ENCODE measurements around the gene RNF223. TPM values are rescaled to one million over a fixed set of nuclear protein-coding genes. Genes with fewer than 3 reads are reported as not detected.

Gene RNF223
- total and polyA plus RNA-seq, 2 of the 8 experiments (the other 6 are each of a cell fraction or from before 2014, with no cell fraction given): not detected

GRCh38 chr1:1054971-1055370 is 19.1 kb downstream of the RNF223 start:
- Histone ChIP-seq H2BK12ac (ENCODE audit: low read depth, low read length) (no peak overlapping the region), H3K18ac (ENCODE audit: extremely low read depth, low read length) (no peak overlapping the region), H2BK5ac (ENCODE audit: low read depth, low read length) (no peak overlapping the region), H2BK20ac (ENCODE audit: low read length) (no peak overlapping the region), H3K4me2 (ENCODE audit: insufficient read depth in 1 of 2, low read depth in 2 of 2, low read length in 2 of 2) (no peak overlapping the region), H3K27ac (ENCODE audit: low read depth, low read length) (no peak overlapping the region), H3K79me2 (ENCODE audit: control insufficient read depth in 1 of 2, insufficient read depth in 2 of 2, low read length in 2 of 2) (no peaks in the 10 kb centered on the region), H2BK120ac (replicated peaks; ENCODE audit: low read depth, low read length) (no peak overlapping the region), H4K20me1 (replicated peaks in 1 of 2; ENCODE audit: control insufficient read depth in 1 of 2, insufficient read depth in 2 of 2, low read length in 2 of 2) (peaks cover 0 to 24% of the 10 kb centered on the region in 2 experiments), H3K27me3 (replicated peaks in 1 of 4; ENCODE audit: control insufficient read depth in 3 of 4, extremely low read depth in 1 of 4, insufficient read depth in 3 of 4, low read length in 3 of 4) (peaks cover 3 to 20% (median 13%) of the 10 kb centered on the region in 4 experiments), H4K91ac (replicated peaks; ENCODE audit: insufficient read length, low read length) (no peak overlapping the region), H2BK15ac (ENCODE audit: low read length) (no peak overlapping the region), H3K4ac (replicated peaks; ENCODE audit: insufficient read length, low read depth, low read length) (no peak overlapping the region), H3K56ac (replicated peaks; ENCODE audit: insufficient read length, low read depth, low read length) (no peak overlapping the region), H3K4me3 (ENCODE audit: extremely low read depth in 1 of 4, insufficient read depth in 2 of 4, low read depth in 3 of 4, low read length in 4 of 4) (no peak overlapping the region), H3K36me3 (ENCODE audit: control insufficient read depth in 2 of 4, insufficient read depth in 4 of 4, low read length in 3 of 4) (peaks cover 2 to 49% (median 26%) of the 10 kb centered on the region in 4 experiments; a peak in 6 of 8 replicates), H3K9ac (replicated peaks in 1 of 4; ENCODE audit: extremely low read depth in 1 of 4, low read depth in 3 of 4, low read length in 3 of 4) (no peak overlapping the region), H2AFZ (ENCODE audit: low read length) (no peak overlapping the region), H4K5ac (ENCODE audit: insufficient read length, low read depth, low read length) (no peak overlapping the region), H2AK5ac (ENCODE audit: low read depth, low read length) (no peak overlapping the region), H3K14ac (ENCODE audit: insufficient read length) (no peak overlapping the region), H3K4me1 (replicated peaks in 1 of 4; ENCODE audit: control insufficient read depth in 3 of 4, insufficient read depth in 4 of 4, low read length in 3 of 4) (peaks cover 0 to 9% (median 5%) of the 10 kb centered on the region in 4 experiments; a peak in 5 of 7 replicates), H3K23ac (ENCODE audit: insufficient read length) (no peak overlapping the region), H4K8ac (ENCODE audit: extremely low read depth, insufficient read depth, low read length) (no peak overlapping the region), H3K79me1 (ENCODE audit: low read depth, low read length) (peaks cover 5% of the 10 kb centered on the region; the same call in 1 of the 2 replicates), H3K23me2 (ENCODE audit: low read depth, low read length) (peaks cover 7% of the 10 kb centered on the region; the same call in 1 of the 2 replicates), H3K9me3 (ENCODE audit: insufficient read depth in 2 of 2, low read depth in 1 of 2, low read length in 1 of 2) (no peaks in the 10 kb centered on the region)
- TF ChIP-seq GABPA (IDR thresholded peaks at IDR 0.05; ENCODE audit: borderline replicate concordance, insufficient read depth, low read length): no peak
- no peak for TF ChIP-seq KDM5A (IDR thresholded peaks at IDR 0.05; ENCODE audit: low read length)
- no peak for TF ChIP-seq JUND (IDR thresholded peaks at IDR 0.05; ENCODE audit: low read length)
- no peak for TF ChIP-seq HDAC6 (IDR thresholded peaks at IDR 0.05; ENCODE audit: low read depth, low read length)
- ChIA-PET POLR2A (ENCODE audit: partially characterized antibody) (interaction anchor here (0.9 to 6.9 kb wide), 13 partner anchors 9 to 255 kb away, joined by 3 to 70 read pairs (median 3); no protein-coding TSS in a partner anchor), CTCF (ENCODE audit: partially characterized antibody) (interaction anchor here (1.1 to 10.2 kb wide), 3 partner anchors 8 to 71 kb away, joined by 3 to 70 read pairs (median 37); no protein-coding TSS in a partner anchor)
- FAIRE-seq (no peak), DNase-seq (ENCODE audit: low read depth in 1 of 2, low spot score in 2 of 2) (no peak)
- 82% methylated on average over 23 of the region's 23 CpGs; no CpG with 5 or more reads in 1 of the 2 experiments for WGBS, 2 experiments (ENCODE audit: extremely low coverage in 1 of 2, insufficient coverage in 1 of 2, insufficient read length in 1 of 2, insufficient replicate concordance in 2 of 2, low coverage in 1 of 2, low lambda C conversion rate in 2 of 2, missing lambda C conversion rate in 1 of 2)

All from H1 (cell line).